ENCODE data around the gene RRBP1. TPM values are rescaled to one million over a fixed set of nuclear protein-coding genes. Genes with fewer than 3 reads are reported as not detected.

The RRBP1 gene
- total RNA-seq, 1 donor from 2014 or later = 54.8 TPM

DNA sequence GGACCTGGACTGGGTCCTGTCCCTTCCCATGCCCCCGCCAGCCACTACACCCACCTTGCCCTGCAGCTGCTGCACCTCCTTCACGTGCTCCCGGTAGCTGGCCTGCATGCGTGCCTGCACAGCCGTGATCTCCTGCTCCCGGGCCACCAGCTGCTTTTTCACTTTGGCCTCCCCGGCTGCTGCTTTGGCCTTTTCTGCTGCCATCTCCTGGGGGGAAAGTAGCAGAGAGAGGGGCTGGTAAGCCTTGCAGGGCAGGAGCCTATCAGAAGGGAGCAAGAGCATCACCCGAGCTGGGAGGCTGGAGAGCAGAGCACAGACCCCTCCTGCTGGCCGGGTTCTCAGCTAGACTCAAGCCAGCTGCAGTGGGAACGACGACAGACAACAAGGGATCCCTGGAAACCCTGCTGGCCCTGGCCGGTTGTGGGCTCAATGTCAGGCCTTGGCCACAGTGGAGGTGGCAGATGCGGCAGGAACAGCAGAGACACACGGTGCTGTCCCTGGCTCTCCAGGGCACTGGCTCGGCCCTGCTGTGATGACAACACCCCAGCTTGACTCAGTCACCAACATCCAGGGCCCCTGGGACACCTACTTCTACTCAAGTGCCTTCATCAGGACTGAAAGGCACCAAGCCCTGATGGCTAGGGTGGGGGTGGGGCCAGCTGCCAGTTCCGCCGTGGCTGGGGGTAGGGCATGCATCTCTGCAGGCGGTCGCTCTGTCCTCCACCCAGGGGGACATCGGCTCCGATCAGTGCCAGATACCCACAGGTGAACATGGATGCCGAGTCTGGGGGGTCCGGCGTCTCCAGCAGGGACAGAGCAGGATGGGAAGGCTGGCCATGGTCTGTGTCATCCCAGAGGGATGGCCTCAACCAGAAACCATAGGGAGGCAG, 45.3 kb downstream of the RRBP1 start:
- H3K27ac Mint-ChIP-seq = no peak overlapping the region
- H3K4me1 Mint-ChIP-seq (ENCODE audit: low read depth) = no peaks in the 10 kb centered on the region
- no peaks in the 10 kb centered on the region for H3K27me3 Mint-ChIP-seq (ENCODE audit: insufficient read depth)
- intact Hi-C loops (cut with micrococcal nuclease) = no loop called here
- H3K36me3 Mint-ChIP-seq (ENCODE audit: low read depth) = peaks cover 16% of the 10 kb centered on the region
- H3K9me3 Mint-ChIP-seq = no peaks in the 10 kb centered on the region
- H3K4me3 Mint-ChIP-seq = no peak overlapping the region
- DNase-seq (ENCODE audit: low spot score) = no peak

DNA sequence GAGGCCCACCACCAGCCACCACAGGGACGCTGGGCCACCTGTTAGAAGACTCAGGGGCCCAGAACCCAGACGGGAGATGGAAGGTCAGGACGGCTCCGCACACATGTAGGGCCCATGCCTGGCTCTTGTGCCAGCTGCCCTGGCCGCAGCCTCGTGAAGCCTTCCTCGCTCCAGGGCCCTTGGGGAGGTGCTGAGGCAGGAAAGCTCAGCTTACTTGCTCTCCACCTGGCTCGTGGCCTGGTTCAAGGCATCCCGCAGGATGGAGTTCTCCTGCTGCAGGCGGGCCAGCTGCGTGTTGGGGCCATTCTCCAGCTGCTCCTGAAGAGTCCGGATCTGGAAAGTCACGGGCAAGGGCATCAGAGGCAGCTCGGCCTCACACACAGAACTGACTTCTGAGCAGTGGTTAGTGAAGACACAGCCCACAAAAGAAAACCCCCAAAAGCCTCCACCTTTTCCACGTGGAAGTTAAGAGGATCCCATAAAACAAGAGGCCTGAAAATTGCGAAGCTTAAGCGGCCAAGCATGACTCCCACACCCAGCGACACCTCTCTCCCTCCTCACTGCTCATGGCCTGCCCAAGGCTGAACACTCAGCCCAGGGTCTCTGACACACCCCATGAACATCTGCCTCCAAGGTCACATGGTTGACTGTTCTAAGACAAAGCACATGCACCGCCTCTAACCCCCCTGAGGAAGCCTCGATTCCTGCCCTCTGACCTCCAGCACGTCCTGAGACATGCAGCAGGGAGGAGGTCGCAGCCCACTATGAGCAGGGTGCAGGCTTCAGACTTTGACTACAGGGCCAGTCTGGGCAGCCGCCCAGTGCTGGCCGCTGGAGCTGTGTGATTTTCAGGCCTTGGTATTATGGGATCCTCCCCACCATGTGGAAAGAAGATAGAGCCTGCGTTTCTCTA, 46.5 kb downstream of the RRBP1 start:
- H3K27ac Mint-ChIP-seq = no peak overlapping the region
- no peak overlapping the region for H3K4me3 Mint-ChIP-seq
- H3K9me3 Mint-ChIP-seq = no peaks in the 10 kb centered on the region
- peaks cover 21% of the 10 kb centered on the region for H3K36me3 Mint-ChIP-seq (ENCODE audit: low read depth)
- DNase-seq (ENCODE audit: low spot score) = no peak
- H3K4me1 Mint-ChIP-seq (ENCODE audit: low read depth) = no peaks in the 10 kb centered on the region
- H3K27me3 Mint-ChIP-seq (ENCODE audit: insufficient read depth) = no peaks in the 10 kb centered on the region
- intact Hi-C loops (cut with micrococcal nuclease) = no loop called here

DNA sequence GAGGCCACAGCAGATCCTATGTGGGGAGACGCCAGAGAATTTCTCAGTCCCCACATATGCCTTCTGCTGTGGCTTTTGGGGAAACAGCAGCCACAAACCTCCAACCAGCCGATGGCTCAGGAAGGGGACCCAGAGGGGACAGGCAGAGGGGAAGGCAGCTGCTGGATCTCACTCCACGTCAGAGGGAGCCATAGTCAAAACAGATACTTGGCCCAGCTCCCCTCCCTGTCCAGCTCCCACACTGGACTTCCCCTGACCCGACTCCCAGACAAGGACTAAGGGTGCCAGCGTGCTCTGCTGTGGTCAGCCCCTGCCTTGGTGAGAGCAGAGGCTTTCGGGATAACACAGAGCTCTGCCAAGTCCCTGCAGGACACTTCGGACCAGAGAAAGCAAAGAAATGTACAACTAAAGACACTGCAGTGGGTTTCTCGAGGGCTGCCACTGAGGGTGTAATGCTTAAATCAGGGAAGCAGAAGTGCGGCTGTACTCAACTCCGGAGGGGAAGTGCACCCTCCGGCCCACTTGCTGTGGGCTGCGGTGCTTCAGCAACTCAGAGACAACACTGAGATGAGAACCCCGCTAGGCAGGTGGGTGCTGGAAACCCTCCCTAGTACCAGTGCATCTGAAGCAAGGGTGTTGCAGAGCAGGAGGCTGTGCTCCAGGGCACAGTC, 47.2 kb downstream of the RRBP1 start:
- no peak for DNase-seq (ENCODE audit: low spot score)
- no peak overlapping the region for H3K4me3 Mint-ChIP-seq
- H3K9me3 Mint-ChIP-seq = no peaks in the 10 kb centered on the region
- intact Hi-C loops (cut with micrococcal nuclease) = no loop called here
- H3K36me3 Mint-ChIP-seq (ENCODE audit: low read depth) = peaks cover 21% of the 10 kb centered on the region
- no peak overlapping the region for H3K27ac Mint-ChIP-seq
- H3K4me1 Mint-ChIP-seq (ENCODE audit: low read depth) = no peaks in the 10 kb centered on the region
- H3K27me3 Mint-ChIP-seq (ENCODE audit: insufficient read depth) = no peaks in the 10 kb centered on the region

DNA sequence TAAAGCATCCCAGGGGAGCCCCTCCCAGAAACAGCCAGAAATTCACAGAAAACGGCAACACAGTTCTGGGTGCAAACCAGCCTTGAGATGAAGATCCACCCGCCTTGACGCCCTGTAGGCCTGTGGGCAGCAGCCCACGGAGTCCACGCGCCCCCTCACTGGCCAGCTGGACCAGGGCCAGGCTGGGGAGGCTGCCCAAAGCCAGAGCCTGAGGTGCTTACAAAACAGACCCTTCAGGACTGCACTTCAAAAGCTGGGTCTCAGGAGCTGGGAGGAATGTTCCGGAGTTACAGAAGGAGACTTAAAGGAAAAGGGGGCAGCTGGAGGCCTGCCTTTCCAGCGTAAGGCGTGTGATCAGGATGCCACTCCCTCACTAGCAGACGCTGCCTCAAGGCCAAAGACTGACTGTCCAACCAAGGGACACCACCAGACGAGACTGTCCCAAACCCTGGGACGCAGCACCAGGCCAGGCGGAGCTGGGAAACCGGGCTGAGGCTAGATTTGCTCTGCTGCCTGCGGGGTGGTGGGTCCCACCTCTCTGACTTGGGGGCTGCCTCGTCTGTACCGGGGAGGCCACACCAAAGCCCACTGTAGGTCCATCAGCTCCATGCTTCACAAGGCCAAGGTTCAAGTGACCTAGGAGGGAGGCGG, 48.1 kb downstream of the RRBP1 start:
- no peaks in the 10 kb centered on the region for H3K27me3 Mint-ChIP-seq (ENCODE audit: insufficient read depth)
- no peak overlapping the region for H3K4me3 Mint-ChIP-seq
- intact Hi-C loops (cut with micrococcal nuclease) = no loop called here
- DNase-seq (ENCODE audit: low spot score) = no peak
- no peak overlapping the region for H3K27ac Mint-ChIP-seq
- peaks cover 21% of the 10 kb centered on the region for H3K36me3 Mint-ChIP-seq (ENCODE audit: low read depth)
- no peaks in the 10 kb centered on the region for H3K9me3 Mint-ChIP-seq
- H3K4me1 Mint-ChIP-seq (ENCODE audit: low read depth) = no peaks in the 10 kb centered on the region

DNA sequence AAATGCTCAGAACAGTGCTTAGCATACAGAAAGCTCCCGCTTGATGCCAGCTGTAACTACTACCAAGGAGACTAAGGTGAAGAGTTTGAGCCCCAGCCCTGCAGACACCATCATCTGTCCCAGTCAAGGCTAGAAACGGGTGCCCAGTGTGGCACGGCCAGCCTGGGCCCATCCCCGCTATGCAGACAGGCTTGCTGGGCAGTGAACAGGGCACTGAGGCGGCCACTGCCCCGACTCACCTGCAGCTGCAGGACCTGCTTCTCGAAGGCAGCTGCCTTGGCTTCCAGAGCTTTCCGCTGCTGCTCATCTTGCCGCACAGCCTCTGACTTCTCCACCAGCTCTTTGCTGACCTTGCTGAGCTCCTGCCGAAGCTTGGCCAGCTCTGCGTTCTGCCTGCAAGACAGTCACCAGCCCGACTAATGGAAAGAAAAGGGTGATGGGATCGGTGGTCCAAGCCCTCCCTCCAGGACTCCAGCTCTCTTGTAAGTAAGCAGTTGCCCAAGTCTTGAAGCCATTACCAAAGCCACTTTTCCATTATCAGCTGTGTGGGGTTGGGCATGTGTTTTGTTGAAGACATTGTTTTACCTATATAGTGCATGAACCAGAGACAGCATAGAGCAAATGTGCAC, 48.7 kb downstream of the RRBP1 start:
- no peak for DNase-seq (ENCODE audit: low spot score)
- H3K27me3 Mint-ChIP-seq (ENCODE audit: insufficient read depth) = no peaks in the 10 kb centered on the region
- intact Hi-C loops (cut with micrococcal nuclease) = no loop called here
- no peaks in the 10 kb centered on the region for H3K9me3 Mint-ChIP-seq
- no peak overlapping the region for H3K4me3 Mint-ChIP-seq
- peak overlapping the region; percentile 29 for H3K27ac Mint-ChIP-seq
- H3K4me1 Mint-ChIP-seq (ENCODE audit: low read depth) = no peaks in the 10 kb centered on the region
- H3K36me3 Mint-ChIP-seq (ENCODE audit: low read depth) = peaks cover 21% of the 10 kb centered on the region

DNA sequence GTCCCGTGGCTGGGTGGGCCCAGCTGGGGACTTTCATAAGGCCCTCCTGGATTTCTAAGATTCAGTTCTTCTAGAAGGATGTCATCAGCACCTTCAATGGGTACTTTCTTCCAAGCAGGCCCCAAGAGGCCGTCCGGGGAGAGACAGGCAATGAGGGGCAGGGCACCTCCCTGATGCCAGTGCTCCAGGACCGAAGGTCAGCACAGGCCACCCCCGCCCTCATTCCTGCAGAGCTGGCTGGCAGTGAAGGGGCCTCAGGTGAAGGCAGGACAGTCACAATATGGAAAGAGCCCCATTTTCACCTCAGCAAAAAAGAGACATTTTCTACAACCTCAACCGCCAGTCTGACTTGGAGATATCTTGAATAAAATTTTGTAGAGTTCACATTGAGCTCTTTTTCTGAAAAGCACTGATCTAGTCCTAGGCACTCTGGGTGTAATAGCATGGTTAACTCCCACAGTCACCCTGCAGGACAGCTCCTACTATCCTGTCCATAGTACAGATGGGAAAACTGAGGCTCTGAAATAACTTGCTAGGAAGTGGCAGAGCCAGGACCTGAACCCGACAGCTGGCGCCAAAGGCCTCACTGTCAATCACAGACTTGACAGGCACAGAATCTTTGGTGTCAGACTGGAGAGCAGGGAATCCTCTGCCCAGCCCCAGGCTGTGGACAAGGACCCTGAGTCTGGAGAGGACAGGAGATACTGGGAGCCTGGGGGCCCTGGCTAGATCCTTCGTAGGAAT, 50.3 kb downstream of the RRBP1 start:
- Mint-ChIP-seq H3K4me3 (no peak overlapping the region), H3K4me1 (ENCODE audit: low read depth) (no peaks in the 10 kb centered on the region), H3K9me3 (no peaks in the 10 kb centered on the region), H3K27ac (peak overlapping the region; percentile 1), H3K27me3 (ENCODE audit: insufficient read depth) (no peaks in the 10 kb centered on the region), H3K36me3 (ENCODE audit: low read depth) (peaks cover 20% of the 10 kb centered on the region)
- intact Hi-C loops (cut with micrococcal nuclease) = no loop called here
- DNase-seq (ENCODE audit: low spot score) = no peak

DNA sequence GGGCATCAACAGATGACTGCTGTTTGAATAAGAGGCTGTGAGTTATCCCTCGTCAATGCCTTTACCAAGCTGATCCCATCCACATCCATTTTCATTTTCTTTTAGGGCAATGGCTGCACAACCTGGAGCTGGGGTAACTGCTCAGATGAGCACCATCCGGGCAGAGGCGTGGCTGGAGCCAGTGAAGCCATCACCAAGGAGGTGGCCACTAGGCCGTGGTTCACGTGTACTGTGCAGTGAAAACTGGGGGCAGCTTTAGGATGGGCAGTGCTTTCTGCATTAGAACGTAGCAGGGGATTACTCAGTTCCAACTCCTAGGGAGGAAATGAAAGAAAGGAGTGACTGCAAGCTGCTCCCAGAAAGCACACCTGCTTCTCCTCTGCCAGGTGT, 51.2 kb downstream of the RRBP1 start:
- Mint-ChIP-seq H3K4me1 (ENCODE audit: low read depth) (no peaks in the 10 kb centered on the region), H3K27ac (no peak overlapping the region), H3K9me3 (no peaks in the 10 kb centered on the region), H3K4me3 (no peak overlapping the region), H3K27me3 (ENCODE audit: insufficient read depth) (no peaks in the 10 kb centered on the region), H3K36me3 (ENCODE audit: low read depth) (peaks cover 22% of the 10 kb centered on the region)
- no peak for DNase-seq (ENCODE audit: low spot score)
- intact Hi-C loops (cut with micrococcal nuclease) = no loop called here

DNA sequence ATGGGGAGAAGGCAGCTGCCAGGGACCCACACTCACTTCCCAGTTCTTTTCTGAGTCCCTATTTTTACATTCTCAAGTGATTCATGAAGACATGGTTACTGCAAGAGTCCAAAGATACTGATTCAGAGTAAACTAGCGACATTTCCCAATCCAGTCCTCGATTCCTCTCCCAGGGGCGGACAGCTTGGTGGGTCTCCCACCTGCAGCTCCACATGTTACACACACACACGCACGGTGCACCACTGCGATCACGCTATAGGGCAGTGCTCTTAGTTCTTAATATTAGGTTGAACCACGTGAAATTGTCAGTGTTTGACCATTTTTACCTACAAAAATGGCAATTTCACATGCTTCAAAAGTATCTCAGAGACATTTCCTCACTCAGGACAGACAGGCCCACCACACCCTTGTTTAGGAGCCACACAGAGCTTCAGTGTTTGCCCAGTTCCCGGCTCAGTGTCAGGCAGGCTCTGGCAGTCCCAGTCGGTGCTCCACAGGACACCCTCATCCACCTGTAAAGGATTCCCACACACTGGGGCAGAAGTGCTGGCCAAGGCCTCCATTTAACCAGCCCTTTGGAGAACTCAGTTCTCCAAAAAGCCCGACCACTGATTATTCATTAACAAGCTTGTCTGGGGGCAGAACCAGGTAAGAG, 51.8 kb downstream of the RRBP1 start:
- Mint-ChIP-seq H3K36me3 (ENCODE audit: low read depth) (peaks cover 22% of the 10 kb centered on the region), H3K27ac (peak overlapping the region; percentile 26), H3K27me3 (ENCODE audit: insufficient read depth) (no peaks in the 10 kb centered on the region), H3K4me3 (no peak overlapping the region), H3K4me1 (ENCODE audit: low read depth) (no peaks in the 10 kb centered on the region), H3K9me3 (no peaks in the 10 kb centered on the region)
- intact Hi-C loops (cut with micrococcal nuclease) = no loop called here
- DNase-seq (ENCODE audit: low spot score) = no peak

DNA sequence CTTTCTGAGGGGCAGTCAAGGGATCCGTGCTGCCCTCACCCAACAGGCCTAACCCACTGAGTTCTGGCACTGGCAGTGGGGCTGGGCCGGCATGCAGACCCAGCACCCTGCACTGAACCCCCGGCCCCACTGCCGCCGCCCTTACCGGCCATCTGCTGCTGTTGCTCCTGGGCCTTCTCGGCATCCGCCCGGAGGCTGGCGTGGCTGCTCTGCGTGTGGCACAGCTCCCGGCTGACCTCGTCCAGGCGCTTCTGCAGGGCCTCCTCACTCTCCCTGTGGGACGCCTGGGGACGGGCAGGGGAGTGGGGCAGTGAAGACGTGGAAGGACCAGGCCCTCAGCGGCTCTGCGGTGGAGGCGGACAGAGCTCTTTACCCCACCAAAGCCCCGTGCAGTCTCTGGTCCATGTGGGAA, 52.4 kb downstream of the RRBP1 start:
- Mint-ChIP-seq H3K4me1 (ENCODE audit: low read depth) (no peaks in the 10 kb centered on the region), H3K4me3 (no peak overlapping the region), H3K27me3 (ENCODE audit: insufficient read depth) (no peaks in the 10 kb centered on the region), H3K27ac (no peak overlapping the region), H3K9me3 (no peaks in the 10 kb centered on the region), H3K36me3 (ENCODE audit: low read depth) (peaks cover 23% of the 10 kb centered on the region)
- intact Hi-C loops (cut with micrococcal nuclease) = no loop called here
- no peak for DNase-seq (ENCODE audit: low spot score)

DNA sequence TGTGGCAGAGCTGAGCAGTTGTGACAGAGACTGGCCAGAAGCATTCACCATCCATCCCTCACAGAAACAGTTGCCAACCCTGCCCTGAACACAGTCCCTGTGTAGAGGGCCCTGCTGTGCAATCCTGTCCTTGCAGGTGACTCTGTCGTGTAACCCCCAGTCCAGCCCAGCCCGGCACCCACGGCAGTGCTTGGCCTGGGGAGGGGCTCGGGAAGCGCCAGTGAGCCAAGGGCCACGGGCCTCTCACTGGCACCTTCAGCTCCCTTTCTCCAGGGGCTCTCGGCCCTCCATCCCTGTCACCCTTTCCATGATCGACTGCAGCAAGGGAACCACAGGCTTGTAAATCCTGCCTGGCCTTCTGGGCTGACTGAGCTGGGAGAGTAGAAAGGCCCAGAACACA, 53.0 kb downstream of the RRBP1 start:
- Mint-ChIP-seq H3K4me3 (no peak overlapping the region), H3K4me1 (ENCODE audit: low read depth) (no peaks in the 10 kb centered on the region), H3K27ac (no peak overlapping the region), H3K27me3 (ENCODE audit: insufficient read depth) (no peaks in the 10 kb centered on the region), H3K36me3 (ENCODE audit: low read depth) (peaks cover 20% of the 10 kb centered on the region), H3K9me3 (no peaks in the 10 kb centered on the region)
- DNase-seq (ENCODE audit: low spot score) = no peak
- intact Hi-C loops (cut with micrococcal nuclease) = no loop called here

DNA sequence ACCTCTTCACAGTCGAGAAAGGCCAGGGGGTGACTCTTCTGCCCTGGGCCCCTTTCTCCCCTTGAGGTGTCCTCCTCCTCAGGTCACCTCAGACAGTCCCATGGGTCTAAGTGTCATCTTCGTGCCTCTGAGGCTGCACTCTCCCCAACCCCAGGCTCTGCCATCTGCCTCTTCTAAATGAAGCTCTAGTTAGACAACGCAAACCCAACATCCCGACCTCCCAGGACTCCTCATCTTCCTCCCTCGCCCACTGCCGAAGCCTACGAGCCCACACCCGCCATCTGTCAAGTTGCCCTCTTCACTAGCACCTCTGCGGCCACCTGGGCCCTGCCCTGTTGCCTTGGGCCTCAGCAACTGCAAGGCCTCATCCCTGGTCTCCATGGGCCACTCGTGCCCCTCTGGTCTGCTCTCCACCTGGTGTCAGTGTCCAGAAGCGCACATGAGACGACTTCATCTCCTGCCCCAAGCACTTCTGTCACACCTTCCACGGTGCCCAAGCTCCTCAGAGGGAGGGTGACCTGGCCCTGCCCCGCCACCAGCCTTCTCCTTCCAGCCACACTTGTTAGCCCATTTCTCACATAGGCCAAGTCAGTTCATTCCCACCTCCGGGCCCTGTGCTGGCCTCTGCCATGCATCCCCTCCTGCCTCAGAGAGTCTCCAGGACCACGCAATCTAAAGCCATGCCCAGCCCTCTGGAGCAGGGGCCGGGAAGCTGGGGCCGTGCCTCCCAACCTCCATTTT, 53.8 kb downstream of the RRBP1 start:
- DNase-seq (ENCODE audit: low spot score) = no peak
- H3K27ac Mint-ChIP-seq = peak overlapping the region; percentile 6
- H3K27me3 Mint-ChIP-seq (ENCODE audit: insufficient read depth) = no peaks in the 10 kb centered on the region
- H3K4me3 Mint-ChIP-seq = no peak overlapping the region
- no peaks in the 10 kb centered on the region for H3K4me1 Mint-ChIP-seq (ENCODE audit: low read depth)
- intact Hi-C loops (cut with micrococcal nuclease) = no loop called here
- H3K36me3 Mint-ChIP-seq (ENCODE audit: low read depth) = peaks cover 19% of the 10 kb centered on the region
- H3K9me3 Mint-ChIP-seq = no peaks in the 10 kb centered on the region
